ENCODE data around the gene SPINK4.

DNA sequence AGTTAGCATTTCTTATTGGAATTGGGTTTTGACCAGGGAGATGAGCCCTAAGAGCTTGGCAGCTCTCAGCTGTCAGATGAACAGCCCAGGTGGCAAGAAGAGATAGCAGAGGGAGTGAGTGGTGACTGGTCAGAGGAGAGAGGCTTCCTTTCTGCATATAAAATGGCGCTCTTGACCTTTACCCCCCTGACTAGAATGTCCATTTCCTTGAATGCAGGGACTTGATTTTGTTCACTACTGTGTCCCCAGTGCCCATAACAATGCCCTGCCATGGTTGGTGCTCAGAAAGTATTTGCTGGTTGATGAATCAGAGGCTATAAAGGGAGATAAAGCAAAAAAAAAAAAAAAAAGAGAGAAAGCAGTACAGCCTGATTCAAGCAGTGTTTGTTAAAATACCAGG, 32.1 kb downstream of the SPINK4 start:
- TF ChIP-seq, protein P1, sequence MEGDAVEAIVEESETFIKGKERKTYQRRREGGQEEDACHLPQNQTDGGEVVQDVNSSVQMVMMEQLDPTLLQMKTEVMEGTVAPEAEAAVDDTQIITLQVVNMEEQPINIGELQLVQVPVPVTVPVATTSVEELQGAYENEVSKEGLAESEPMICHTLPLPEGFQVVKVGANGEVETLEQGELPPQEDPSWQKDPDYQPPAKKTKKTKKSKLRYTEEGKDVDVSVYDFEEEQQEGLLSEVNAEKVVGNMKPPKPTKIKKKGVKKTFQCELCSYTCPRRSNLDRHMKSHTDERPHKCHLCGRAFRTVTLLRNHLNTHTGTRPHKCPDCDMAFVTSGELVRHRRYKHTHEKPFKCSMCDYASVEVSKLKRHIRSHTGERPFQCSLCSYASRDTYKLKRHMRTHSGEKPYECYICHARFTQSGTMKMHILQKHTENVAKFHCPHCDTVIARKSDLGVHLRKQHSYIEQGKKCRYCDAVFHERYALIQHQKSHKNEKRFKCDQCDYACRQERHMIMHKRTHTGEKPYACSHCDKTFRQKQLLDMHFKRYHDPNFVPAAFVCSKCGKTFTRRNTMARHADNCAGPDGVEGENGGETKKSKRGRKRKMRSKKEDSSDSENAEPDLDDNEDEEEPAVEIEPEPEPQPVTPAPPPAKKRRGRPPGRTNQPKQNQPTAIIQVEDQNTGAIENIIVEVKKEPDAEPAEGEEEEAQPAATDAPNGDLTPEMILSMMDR (IDR thresholded peaks at IDR 0.05): no peak
- TF ChIP-seq EZH2 (IDR thresholded peaks at IDR 0.05; ENCODE audit: borderline replicate concordance, insufficient read depth, low read depth, low read length, poor library complexity, severe bottlenecking): no peak
